HG03565 (cell line): ENCODE measurements around the gene ITPKA.

Experiments
- ATAC-seq: cut with Tn5 transposase; IDR thresholded peaks from one replicate; pipeline ENCODE4 v1.9.1; 2021; ENCODE audit warnings: mild to moderate bottlenecking, moderate library complexity; ENCODE audit not compliant: unreplicated experiment

The ITPKA gene

DNA sequence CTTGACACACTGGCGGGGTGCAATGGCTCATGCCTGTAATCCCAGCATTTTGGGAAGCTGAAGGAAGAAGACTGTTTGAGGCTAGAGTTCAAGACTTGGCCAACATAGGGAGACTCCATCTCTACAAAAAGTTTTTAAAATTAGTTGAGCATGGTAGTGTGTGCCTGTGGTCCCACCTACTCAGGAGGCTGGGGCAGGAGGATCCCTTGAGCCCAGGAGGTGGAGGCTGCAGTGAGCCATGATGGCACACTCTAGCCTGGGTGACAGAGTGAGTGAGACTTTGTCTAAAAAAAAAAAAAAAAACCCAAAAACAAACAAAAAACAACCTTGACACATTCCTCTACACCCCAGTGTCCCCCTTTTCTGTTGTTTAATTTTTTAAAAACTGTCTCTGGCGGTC lies 4.0 kb upstream of the ITPKA start:
- ATAC-seq, result no peak

DNA sequence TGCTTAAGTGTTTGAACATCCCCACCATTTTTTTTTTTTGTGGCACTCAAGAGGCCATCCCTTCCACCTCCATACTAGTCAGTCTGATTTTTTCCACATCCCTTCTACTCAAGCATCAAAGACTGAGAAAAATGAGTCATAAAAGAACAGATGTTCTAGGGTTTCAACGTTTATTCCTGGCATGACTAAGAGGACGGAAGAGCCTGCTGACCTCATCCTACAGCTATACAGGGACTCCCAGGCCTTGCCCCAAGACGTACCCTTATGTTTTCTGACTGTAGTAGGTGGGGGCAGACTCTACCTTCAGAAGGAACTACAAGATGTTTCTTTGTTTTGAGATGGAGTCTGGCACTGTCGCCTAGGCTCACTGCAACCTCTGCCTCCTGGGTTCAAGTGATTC lies 3.3 kb upstream of the ITPKA start:
- no peak for ATAC-seq

DNA sequence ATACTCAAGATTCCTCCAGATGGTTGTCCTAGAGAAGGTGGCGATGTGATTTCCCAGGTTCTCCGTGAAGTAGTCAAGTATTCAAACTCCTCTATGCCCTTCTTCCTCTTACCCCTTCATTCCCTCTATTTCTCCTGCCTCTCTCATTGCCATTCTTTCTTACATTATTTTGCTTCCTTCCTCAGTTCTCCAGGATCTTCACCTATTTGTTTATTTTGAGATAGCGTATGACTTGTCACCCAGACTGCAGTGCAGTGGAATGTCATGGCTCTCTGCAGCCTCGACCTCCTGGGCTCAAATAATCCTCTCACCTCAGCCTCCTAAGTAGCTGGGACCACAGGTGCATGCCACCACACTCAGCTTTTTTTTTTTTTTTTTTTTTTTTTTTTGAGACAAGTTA lies 1.8 kb upstream of the ITPKA start:
- no peak for ATAC-seq

DNA sequence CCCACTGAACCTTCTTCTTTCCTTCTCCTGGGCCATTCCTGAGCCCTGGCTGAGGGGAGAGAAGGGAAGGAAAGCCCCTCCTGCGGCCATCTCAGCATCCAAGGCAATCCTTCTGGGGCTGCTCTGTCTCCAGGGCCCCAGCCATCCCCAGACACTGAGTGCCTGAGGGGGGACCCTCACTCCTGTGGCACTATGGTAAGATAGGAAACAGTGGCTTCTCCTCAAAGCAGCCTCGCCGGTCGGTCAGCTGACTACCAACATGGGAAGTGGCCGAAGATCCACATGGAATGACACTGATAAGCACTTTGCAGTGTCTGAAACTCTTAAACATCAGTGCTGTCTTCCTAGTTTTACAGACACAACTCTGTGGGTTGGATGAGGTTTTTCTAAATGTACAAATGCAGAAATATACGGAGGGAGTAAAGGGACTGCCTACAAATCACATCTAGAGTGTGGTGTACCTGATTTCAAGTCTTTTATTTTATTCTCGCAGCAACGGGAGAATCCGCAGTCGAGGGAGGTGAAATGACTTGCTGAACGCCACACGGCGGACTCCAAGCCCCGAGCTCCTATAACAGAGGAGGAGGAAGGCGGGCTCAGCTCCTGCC lies 973 bp upstream of the ITPKA start:
- ATAC-seq, result no peak

DNA sequence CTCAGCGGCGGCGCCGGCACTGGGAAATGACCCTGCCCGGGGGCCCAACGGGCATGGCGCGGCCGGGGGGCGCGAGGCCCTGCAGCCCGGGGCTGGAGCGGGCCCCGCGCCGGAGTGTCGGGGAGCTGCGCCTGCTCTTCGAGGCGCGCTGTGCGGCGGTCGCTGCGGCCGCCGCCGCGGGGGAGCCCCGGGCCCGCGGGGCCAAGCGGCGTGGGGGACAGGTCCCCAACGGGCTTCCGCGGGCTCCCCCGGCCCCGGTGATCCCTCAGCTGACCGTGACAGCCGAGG lies 172 bp downstream of the ITPKA start:
- peak; percentile 14 for ATAC-seq

DNA sequence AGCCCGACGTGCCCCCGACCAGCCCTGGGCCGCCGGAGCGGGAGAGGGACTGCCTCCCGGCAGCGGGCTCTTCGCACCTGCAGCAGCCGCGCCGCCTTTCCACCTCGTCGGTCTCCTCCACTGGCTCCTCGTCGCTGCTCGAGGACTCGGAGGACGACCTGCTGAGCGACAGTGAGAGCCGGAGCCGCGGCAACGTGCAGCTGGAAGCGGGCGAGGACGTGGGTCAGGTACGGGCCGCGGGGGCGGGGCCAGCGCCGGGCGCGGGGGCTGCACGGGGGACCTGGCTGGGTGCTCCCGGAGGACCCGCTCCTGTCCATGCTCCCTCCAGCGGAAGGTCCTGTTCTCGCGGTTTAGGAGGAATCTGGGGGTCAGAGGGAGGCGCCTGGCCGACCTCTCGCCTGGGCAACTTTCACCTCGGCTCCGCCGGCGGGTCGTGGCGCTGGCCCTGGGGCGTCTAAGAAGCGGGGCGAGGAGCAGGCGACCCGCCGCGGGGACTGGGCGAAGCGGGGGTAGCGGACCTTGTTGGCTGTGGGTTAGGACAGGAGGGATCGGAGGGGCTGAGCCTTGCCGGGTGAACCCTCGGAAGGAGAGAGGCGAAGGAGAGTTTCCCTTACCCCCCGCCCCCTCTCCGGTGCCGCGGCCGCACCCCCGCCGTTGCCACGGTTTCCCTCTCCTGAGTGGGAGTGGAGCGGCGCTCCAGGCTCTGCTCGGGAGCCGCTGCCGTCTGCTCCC lies 682 bp downstream of the ITPKA start:
- ATAC-seq, result peak; percentile 13

DNA sequence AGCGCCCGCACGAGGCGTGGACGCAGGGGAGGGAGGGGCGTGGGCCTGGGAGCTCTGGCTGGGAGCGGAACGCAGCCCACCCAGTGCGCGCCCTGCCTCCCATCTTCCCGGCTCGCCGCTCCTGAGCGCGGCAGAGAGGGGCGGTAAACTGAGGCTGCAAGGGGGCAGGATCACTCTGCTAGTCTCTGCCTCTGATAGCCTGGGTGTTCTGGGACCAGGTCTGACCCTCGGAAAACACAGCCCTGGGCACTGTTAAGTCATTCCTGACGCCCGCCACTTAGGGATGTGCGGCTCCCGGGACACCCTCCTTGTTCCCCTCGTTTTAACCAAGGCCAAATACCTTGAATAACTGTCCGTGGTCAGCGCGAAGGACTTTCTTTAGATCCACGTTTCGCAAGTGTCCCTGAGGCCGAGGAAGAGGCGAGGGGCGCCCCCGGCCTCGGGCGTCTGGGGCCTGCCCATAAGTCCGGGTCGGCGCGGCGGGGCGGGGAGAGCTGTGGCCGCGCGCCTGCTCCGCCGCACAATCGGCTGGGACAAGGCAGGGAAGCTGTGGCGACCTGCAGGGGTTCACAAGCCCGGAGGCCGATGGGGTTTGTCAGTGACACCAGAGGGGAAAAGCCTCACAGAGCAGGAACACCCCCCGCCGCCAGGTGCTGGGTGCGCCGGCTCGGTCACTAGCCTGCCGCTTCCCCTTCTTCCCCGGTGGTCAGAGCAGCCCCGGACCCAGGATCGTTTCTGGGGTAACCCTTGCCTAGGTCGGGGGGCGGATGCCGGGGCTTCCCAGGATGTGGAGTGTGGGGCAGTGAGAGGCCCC lies 1.5 kb downstream of the ITPKA start:
- no peak for ATAC-seq

DNA sequence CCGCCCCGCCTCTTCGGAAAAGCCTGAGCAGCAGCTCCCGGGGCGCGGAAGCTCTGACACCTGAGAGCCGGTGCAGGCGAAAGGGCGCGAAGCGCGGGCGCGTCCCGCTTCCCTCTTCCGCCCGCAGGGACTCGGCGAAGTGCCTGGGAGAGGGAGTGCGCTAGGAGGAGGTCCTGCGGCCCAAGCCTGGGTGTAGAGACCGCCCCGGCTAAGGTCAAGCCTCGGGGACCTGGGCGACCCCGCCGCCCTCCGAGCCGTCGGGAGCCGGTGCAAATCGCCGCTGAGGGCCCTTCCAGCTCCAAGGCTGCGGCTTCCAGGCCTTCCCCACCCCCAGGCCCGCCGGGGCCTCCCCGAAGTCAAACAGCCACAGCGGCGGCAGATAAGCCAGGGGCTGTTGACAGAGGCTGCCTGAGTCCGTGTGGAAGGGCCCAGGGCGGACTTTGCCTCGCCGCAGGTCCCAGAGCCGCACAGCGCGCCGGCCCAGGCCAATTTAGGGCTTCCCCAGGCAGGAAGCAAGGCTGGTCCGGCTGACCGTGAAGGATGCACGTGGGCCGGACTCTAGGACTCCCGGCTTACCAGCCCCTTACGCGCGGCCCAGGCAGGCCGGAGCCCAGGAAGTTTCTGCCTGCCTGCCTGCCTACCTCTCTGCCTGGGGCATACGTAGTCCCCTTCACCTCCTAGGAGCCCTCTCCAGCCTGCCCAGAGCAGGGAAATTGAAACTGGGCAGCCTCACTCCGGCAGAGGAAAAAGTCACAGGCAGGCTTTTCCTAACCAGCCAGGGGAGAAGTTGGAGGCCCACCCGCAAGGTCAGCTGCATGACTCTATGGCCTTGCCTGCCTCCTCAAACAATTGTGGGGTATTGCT lies 2.3 kb downstream of the ITPKA start:
- no peak for ATAC-seq

DNA sequence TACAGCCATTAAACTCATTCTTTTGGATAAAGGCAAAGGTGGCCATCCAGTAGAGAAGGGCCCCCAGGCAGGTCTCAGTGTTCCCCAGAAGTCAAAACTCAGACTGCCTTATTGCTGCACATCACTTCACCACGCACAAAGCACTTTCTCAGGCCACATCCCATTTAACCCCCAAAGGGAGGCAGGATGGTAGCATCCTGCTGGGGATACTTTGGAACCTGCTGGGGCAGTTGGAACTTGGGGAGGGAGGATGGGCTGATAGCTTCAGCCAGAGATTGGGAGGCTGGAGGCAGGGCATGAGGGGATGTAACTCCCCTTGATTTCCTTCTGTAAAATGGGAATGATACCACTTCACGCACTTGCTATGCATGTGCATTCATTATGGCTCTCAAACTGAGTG lies 5.0 kb downstream of the ITPKA start:
- ATAC-seq, result no peak

DNA sequence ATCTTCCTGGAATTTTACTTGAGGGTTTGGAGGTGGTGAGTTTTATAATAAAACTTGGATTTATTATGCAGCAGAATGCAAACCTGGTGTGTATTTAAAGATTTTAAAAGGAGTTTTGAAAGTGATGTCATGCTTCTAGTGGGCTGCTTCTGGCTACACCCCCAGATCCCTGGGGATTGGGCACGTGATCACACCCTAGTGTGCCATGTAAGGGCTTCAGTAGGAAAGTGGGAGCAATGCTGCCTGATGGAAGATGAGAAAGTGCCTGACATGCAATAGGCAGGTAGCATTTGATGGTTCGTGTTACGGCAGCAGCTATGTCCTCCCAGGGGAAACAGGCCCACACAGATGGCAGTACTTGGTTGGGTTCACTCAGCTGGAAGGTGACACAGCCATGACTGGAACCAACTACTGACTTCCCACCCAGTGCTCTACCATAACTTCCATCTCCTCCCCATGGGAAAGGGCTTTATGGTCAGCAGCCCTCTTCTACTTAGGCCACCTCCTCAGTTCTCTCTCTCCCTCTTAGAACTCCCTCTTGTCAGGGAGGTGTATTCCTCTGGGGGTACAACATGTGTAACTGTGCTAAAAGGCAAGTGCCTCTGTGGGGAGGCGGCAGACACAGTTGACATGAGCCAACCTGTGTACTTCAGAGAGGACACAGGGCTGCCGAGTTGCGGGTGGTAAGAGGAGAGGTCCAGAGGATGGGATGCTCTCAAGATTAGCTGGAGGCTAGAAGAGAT lies 5.6 kb downstream of the ITPKA start:
- ATAC-seq, result no peak

DNA sequence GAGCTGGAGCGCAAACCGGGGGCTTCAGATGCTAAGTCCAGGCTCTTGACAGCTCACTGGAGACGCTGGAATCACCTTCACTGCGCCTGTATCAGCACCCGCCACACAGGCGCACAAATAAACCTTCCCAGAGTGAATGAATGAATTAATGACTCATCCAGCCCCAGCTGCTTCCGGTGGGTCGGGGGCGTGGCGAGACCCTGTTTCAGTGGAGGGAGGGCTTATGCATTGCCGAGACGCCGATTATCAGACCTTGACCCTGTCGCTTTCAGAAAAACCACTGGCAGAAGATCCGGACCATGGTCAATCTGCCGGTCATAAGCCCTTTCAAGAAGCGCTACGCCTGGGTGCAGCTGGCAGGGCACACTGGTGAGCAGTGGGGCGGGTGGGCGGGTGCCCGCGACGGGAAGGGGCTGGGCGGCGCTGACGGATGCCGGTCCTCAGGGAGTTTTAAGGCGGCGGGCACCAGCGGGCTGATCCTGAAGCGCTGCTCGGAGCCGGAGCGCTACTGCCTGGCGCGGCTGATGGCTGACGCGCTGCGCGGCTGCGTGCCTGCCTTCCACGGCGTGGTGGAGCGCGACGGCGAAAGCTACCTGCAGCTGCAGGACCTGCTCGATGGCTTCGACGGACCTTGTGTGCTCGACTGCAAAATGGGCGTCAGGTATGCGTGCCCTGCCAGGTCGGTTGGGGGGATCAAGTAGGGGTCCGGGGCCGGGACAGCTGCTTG lies 7.7 kb downstream of the ITPKA start:
- ATAC-seq, result no peak

DNA sequence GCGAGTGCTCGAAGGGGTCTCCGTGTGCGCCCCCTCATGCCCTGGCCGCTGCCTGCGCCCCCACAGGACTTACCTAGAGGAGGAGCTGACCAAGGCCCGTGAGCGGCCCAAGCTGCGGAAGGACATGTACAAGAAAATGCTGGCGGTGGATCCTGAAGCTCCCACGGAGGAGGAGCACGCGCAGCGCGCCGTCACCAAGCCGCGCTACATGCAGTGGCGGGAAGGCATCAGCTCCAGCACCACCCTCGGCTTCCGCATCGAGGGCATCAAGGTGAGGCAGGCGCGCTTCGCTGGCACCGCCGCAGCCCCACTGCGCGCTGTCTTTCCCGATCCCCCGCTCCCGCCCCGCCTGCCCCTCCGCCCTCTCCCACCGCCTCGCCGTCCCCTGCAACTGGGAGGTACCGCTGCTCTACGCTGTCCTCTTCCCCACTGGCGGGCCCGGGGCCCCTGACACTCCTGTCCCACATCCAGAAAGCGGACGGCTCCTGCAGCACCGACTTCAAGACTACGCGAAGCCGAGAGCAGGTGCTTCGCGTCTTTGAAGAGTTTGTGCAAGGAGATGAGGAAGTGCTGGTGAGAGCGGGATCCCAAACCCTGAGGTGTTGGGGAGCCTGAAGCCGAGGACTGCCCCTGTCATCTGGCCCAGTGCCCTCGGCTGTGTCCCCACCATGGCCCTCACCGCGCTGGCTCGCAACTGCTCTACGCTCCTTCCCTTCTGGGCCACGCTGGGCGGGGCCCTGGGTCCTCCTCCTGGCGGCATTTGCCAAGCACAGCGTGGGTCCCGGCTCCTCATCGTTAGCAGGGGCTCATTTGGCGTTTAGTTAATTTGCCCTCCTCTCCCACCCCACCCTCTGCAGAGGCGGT lies 8.5 kb downstream of the ITPKA start:
- ATAC-seq, result no peak

DNA sequence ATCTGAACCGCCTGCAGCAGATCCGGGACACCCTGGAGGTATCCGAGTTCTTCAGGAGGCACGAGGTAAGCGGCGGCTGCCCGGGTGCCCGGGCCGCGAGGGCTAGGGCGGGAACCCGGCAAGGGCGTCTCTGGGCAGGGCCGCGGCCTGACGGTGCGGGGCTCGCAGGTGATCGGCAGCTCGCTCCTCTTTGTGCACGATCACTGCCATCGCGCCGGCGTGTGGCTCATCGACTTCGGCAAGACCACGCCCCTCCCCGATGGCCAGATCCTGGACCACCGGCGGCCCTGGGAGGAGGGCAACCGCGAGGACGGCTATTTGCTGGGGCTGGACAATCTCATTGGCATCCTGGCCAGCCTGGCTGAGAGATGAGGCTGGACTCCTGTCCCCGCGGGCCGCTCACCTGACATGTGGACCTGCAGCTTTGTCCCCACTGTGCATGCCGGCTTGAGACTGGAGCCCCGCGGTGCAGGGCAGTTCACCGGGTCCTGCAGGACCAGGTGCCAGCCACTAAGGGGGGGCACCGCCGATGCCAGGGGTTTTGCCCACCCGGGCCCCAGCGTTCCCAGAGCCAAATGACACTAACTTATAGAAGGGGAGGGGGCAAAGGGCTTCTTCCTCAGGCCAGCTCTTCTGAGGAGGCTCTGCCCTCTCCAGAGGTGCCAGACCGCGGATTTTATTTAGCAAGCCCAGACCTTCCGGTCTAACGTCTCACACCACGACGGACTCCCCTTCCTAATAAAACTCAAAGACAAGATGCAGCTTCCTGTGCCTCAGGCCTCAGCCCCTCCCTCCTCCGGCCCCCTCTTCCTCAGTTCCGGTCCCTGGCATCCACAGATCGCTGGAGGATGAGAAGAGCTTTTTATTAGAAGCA lies 9.4 kb downstream of the ITPKA start:
- no peak for ATAC-seq

DNA sequence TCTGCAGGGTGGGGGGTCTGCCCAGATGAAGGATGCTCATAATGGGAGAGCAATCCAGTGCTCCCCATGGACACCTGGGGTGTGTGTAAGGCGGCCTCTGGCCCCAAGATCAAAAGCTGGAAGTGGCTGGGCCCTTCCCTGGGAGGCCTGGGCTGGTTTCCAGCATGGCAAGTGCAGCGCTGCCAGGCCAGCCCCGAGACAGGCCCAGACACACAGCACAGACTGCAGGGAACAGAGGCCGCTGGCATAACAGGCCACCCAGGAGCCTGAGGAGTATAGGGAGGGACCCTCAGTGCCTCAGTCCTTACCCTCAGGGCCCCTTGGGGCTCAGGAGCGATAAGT lies 10.0 kb downstream of the ITPKA start:
- ATAC-seq, result no peak

DNA sequence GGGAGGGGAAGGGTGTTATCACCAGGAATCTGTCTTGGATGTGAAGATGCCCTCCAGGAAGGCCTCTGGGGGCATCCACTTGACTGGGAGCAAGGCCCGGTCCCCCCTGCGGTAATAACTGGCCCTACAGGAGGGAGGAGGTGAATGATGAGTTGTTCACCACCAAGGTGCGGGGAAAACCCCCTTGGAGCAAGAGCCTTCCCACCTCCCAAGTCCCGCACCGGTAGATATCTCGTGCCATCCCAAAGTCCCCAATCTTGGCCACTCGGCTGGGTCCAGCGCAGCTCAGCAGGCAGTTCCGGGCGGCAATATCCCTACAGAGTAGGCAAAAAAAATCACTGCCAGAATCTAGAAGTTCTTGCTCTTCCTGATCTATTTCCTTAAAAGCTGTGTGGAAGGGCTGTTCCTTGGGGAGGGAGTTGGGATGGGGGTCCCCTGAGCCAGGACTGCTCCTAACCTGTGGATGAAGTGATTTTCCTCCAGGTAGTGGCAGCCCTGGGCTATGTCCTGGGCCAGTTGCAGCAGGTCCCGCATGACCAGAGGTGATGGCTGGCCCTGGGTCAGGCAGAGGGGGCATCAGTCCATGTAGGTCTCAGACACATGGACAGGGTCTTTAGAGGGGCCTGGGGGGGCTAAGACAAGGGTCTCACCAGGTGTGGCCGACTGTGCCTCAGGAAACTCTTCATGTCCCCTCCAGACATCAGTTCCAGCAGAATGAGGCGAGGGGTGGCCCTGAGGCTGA lies 11.2 kb downstream of the ITPKA start:
- no peak for ATAC-seq

DNA sequence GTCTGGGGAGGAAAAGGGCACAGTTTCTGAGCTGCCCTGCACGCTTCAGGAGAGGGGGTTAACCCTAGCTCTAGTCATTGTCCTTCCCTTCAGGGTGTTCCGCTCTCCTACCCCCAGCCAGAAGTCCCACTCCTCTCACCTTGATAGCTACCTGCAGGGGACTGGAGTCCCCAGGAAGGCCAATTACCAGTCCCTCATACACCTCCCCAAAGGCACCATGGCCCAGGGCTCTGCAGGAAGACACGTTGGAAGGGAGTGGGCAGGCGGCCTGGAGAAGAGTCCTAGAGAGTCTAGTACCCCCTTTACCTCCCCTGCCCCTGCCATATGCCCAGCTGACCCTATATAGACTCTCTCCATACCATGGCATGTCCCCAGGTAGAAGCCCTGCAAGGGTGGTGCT lies 12.1 kb downstream of the ITPKA start:
- ATAC-seq, result no peak

DNA sequence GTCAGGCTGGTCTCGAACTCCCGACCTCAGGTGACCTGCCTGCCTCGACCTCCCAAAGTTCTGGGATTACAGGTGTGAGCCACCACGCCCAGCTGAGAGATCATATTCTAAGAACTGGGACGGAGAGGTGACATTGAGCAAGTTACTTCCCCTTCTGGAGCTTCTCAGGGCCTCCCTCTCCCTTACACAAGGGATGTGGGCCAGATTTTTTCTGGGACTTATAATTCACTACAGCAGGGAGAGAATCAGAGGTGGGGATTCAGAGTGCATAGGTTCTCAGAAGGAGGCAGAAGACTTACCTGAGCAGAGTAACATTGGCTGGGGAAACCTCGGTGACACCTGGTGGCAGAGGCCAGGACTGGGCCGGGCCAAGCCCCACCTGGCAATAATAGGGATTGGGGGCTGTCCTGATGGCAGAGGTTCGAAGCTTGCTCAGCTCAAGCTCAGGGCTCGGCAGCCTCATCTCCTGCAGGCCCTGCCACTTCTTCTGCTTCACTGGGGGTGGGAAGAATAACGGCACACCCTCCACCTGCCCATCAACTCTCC lies 13.2 kb downstream of the ITPKA start:
- ATAC-seq, result no peak
